ENCODE measurements around the gene TMEM72. TPM values are rescaled to one million over a fixed set of nuclear protein-coding genes. Genes with fewer than 3 reads are reported as not detected.

TMEM72 gene
- total RNA-seq, 1 donor from 2014 or later = not detected

DNA sequence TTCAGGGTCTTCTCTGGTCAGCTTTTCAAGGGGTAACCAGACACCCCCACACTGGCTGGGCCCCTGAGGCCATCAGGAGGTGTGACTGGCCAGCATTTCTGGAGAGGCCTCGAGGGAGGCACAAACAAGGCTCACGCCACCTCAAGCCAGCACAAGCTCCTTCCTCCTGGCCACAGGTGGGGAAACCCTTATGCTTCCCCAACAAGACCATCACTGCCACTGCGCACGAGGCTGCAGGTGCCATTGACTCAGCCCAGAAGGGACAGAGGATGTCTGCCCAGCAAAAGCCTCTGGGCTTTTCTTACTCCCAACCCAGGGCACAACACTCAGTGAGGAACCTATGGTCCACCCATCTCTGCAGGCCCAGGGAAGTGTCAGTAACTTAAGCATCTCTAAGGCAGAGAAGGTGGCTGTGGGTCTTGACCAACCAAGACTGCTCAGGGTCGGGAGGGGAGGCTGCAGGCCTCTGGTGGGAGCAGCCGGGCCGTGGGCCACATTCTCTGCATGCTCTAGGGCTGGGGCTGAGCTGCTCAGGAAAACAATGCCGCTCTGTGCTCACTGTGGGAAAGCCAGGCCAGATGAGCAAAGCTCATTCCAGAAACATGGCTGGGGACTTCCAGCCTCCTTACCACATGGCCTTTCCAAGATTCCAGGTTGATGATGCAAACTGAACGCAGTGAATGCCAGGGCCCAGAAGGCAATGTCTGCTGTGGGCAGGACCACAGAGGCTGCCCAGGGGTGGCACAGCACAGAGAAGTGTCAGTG lies 24.2 kb downstream of the TMEM72 start:
- Mint-ChIP-seq H3K27me3 (ENCODE audit: insufficient read depth, low read depth) (peaks cover 7% of the 10 kb centered on the region), H3K27ac (no peak overlapping the region), H3K9me3 (peaks cover 3% of the 10 kb centered on the region), H3K4me3 (no peak overlapping the region), H3K4me1 (no peaks in the 10 kb centered on the region), H3K36me3 (no peaks in the 10 kb centered on the region)
- DNase-seq (ENCODE audit: low spot score) = no peak
- Histone ChIP-seq H3K36me3 (no peaks in the 10 kb centered on the region), H3K4me1 (no peaks in the 10 kb centered on the region), H3K4me3 (no peak overlapping the region), H3K9ac (no peak overlapping the region), H3F3A (ENCODE audit: low read depth) (no peaks in the 10 kb centered on the region), H3K27ac (no peak overlapping the region), H4K20me1 (ENCODE audit: low read depth) (no peaks in the 10 kb centered on the region), H3K27me3 (no peaks in the 10 kb centered on the region), H3K9me3 (ENCODE audit: low read depth) (no peaks in the 10 kb centered on the region), H3K79me2 (ENCODE audit: low read depth) (no peaks in the 10 kb centered on the region), H2AFZ (replicated peaks) (no peak overlapping the region), H3K4me2 (no peak overlapping the region)
- TF ChIP-seq EZH2 (IDR thresholded peaks at IDR 0.05) (no peak), EZH2phosphoT487 (IDR thresholded peaks at IDR 0.05) (no peak)
- TF ChIP-seq, protein P1, sequence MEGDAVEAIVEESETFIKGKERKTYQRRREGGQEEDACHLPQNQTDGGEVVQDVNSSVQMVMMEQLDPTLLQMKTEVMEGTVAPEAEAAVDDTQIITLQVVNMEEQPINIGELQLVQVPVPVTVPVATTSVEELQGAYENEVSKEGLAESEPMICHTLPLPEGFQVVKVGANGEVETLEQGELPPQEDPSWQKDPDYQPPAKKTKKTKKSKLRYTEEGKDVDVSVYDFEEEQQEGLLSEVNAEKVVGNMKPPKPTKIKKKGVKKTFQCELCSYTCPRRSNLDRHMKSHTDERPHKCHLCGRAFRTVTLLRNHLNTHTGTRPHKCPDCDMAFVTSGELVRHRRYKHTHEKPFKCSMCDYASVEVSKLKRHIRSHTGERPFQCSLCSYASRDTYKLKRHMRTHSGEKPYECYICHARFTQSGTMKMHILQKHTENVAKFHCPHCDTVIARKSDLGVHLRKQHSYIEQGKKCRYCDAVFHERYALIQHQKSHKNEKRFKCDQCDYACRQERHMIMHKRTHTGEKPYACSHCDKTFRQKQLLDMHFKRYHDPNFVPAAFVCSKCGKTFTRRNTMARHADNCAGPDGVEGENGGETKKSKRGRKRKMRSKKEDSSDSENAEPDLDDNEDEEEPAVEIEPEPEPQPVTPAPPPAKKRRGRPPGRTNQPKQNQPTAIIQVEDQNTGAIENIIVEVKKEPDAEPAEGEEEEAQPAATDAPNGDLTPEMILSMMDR (IDR thresholded peaks at IDR 0.05) = no peak

DNA sequence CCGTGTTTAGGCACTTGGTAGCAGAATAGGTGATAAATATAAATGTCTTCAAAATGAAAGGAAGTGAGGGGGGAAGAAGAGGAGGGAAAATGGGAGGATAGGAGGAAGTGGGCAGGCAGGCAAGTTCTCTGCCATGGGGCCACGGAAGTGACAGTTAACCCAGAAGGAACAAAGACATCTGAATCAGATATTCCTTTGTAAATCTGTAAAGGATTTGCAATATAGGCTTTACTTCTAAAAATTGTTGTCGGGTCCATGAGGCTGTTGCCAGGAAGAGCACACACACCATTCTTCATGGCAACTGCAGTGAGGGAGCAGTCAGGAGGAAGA lies 24.8 kb downstream of the TMEM72 start:
- no peak overlapping the region for H3K4me3 ChIP-seq
- H3K9ac ChIP-seq = no peak overlapping the region
- no peak overlapping the region for H3K27ac ChIP-seq
- peaks cover 3% of the 10 kb centered on the region for H3K9me3 Mint-ChIP-seq
- H3K79me2 ChIP-seq (ENCODE audit: low read depth) = no peaks in the 10 kb centered on the region
- H3K27ac Mint-ChIP-seq = no peak overlapping the region
- no peaks in the 10 kb centered on the region for H3K4me1 Mint-ChIP-seq
- H3K27me3 ChIP-seq = no peaks in the 10 kb centered on the region
- H3K4me3 Mint-ChIP-seq = no peak overlapping the region
- H2AFZ ChIP-seq (replicated peaks) = no peak overlapping the region
- no peak for DNase-seq (ENCODE audit: low spot score)
- no peaks in the 10 kb centered on the region for H3K36me3 ChIP-seq
- H3K9me3 ChIP-seq (ENCODE audit: low read depth) = no peaks in the 10 kb centered on the region
- no peaks in the 10 kb centered on the region for H3K36me3 Mint-ChIP-seq
- H3K4me2 ChIP-seq = no peak overlapping the region
- H3K4me1 ChIP-seq = no peaks in the 10 kb centered on the region
- no peaks in the 10 kb centered on the region for H4K20me1 ChIP-seq (ENCODE audit: low read depth)
- TF ChIP-seq EZH2 (IDR thresholded peaks at IDR 0.05) (no peak), EZH2phosphoT487 (IDR thresholded peaks at IDR 0.05) (no peak)
- TF ChIP-seq, protein P1 (IDR thresholded peaks at IDR 0.05) = no peak
- peaks cover 5% of the 10 kb centered on the region for H3K27me3 Mint-ChIP-seq (ENCODE audit: insufficient read depth, low read depth)
- no peaks in the 10 kb centered on the region for H3F3A ChIP-seq (ENCODE audit: low read depth)

DNA sequence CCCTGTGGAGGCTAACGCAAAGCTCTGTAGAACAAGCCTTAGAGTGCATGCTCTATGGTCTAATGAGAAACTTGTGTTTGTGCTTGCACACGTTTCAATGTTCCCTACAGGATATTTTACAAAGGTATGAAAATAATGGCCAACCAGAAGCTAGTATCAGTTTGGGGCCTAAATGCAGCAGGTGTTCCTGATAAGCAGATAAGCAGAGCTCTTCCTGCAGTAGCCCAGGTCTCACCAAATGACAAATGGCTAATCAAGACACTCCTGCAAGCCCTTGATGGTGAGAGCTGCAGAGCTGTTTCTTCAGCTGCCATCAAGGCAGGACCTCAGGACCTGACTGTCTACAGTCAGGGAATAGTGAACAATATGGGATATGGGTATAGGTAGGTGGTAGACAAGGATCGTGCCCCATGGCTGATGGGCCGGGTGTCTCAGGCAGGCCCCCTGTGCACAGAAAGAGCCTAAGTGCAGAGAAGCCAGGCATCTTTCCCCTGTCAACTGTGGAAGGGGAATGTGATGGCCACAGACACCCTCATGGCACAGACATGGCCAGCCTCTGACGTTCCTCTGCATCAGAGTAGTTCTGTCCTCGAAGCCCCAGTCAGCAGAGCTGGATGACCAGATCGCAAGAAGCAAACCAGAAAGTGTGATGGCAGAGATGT lies 25.3 kb downstream of the TMEM72 start:
- TF ChIP-seq EZH2phosphoT487 (IDR thresholded peaks at IDR 0.05) (no peak), EZH2 (IDR thresholded peaks at IDR 0.05) (no peak)
- H3K4me3 Mint-ChIP-seq = no peak overlapping the region
- no peak overlapping the region for H3K4me3 ChIP-seq
- H3K4me1 Mint-ChIP-seq = no peaks in the 10 kb centered on the region
- DNase-seq (ENCODE audit: low spot score) = no peak
- H3K27ac Mint-ChIP-seq = no peak overlapping the region
- no peaks in the 10 kb centered on the region for H3K27me3 Mint-ChIP-seq (ENCODE audit: insufficient read depth, low read depth)
- no peaks in the 10 kb centered on the region for H3K27me3 ChIP-seq
- H3K9me3 ChIP-seq (ENCODE audit: low read depth) = no peaks in the 10 kb centered on the region
- no peak overlapping the region for H3K27ac ChIP-seq
- no peak overlapping the region for H3K4me2 ChIP-seq
- H4K20me1 ChIP-seq (ENCODE audit: low read depth) = no peaks in the 10 kb centered on the region
- no peaks in the 10 kb centered on the region for H3F3A ChIP-seq (ENCODE audit: low read depth)
- no peaks in the 10 kb centered on the region for H3K4me1 ChIP-seq
- H3K9me3 Mint-ChIP-seq = peaks cover 3% of the 10 kb centered on the region
- no peak overlapping the region for H3K9ac ChIP-seq
- H3K79me2 ChIP-seq (ENCODE audit: low read depth) = no peaks in the 10 kb centered on the region
- no peaks in the 10 kb centered on the region for H3K36me3 ChIP-seq
- H2AFZ ChIP-seq (replicated peaks) = no peak overlapping the region
- H3K36me3 Mint-ChIP-seq = no peaks in the 10 kb centered on the region
